ENCODE measurements around the gene ARX.

DNA sequence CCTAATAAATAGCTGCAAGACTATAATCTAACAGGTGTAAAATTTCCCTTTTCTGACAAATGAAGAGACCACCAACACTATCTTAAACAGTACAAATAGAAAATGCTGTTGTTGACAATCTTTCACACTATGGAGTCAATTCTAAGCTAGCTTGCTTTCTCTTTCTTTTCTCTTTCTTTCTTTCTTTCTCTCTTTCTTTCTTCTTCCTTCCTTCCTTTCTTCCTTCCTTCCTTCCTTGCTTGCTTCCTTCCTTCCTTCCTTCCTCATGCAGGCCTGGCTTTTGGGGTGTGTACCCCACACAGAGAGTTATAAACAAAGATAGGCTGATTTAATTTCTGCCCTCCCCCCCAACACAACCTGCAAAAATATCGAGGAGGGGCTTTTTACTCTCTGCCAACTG is 8.1 kb upstream of the ARX start:
- TF ChIP-seq, protein P1, sequence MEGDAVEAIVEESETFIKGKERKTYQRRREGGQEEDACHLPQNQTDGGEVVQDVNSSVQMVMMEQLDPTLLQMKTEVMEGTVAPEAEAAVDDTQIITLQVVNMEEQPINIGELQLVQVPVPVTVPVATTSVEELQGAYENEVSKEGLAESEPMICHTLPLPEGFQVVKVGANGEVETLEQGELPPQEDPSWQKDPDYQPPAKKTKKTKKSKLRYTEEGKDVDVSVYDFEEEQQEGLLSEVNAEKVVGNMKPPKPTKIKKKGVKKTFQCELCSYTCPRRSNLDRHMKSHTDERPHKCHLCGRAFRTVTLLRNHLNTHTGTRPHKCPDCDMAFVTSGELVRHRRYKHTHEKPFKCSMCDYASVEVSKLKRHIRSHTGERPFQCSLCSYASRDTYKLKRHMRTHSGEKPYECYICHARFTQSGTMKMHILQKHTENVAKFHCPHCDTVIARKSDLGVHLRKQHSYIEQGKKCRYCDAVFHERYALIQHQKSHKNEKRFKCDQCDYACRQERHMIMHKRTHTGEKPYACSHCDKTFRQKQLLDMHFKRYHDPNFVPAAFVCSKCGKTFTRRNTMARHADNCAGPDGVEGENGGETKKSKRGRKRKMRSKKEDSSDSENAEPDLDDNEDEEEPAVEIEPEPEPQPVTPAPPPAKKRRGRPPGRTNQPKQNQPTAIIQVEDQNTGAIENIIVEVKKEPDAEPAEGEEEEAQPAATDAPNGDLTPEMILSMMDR (IDR thresholded peaks at IDR 0.05 in 8 of 11, conservative IDR thresholded peaks at IDR 0.05 in 3 of 11): no peak
- no peak for TF ChIP-seq POLR2A (IDR thresholded peaks at IDR 0.05)

Measured in spleen (tissue), 7 donors.